Esophagus squamous epithelium (tissue), 5 donors: ENCODE results near the gene STRADA. TPM values are rescaled to one million over a fixed set of nuclear protein-coding genes. Genes with fewer than 3 reads are reported as not detected.
A peak's percentile ranks its signal among the peaks of the same experiment; 100 is the strongest.

Source experiments
- DNase-seq: peaks from one replicate; lab custom pipeline; 2025; lab: John Stamatoyannopoulos, UW
- H3K27ac ChIP-seq, 4 donors: fragments of 200-600 bp; sonication (generic); one replicate each; pipeline ENCODE4 v1.5.1; 2016 to 2019; ENCODE audit warnings: mild to moderate bottlenecking in 1 of 4
- H3K27me3 ChIP-seq, 4 donors: fragments of 200-600 bp; sonication (generic); 1 replicate in 3 of 4; 2 replicates in 1 of 4; pipeline versions ENCODE4 v1.5.1 to v1.6.0; 2017 to 2021; ENCODE audit warnings: antibody characterized with exemption in 1 of 4
- H3K36me3 ChIP-seq, 3 donors: fragments of 200-600 bp; sonication (generic); one replicate each; pipeline ENCODE4 v1.5.1; 2016 to 2019
- H3K4me1 ChIP-seq, 3 donors: fragments of 200-600 bp; sonication (generic); one replicate each; pipeline ENCODE4 v1.5.1; 2017 to 2019
- H3K4me3 ChIP-seq, 4 donors: fragments of 200-600 bp; sonication (generic); 1 replicate in 3 of 4; 2 replicates in 1 of 4; pipeline ENCODE4 v1.5.1; 2016 to 2019; ENCODE audit warnings: mild to moderate bottlenecking in 2 of 4, moderate library complexity in 1 of 4
- H3K9me3 ChIP-seq, 3 donors: fragments of 200-600 bp; sonication (generic); one replicate each; pipeline ENCODE4 v1.5.1; 2016 to 2019
- CTCF ChIP-seq, 6 experiments: fragments of 450-650 bp in 4 of 6; fragments of 200-600 bp in 2 of 6; sonication (generic) in 2 of 6; IDR thresholded peaks; one replicate each; pipeline ENCODE4 v1.5.1; 2016 to 2019; ENCODE audit warnings: antibody characterized with exemption in 6 of 6, mild to moderate bottlenecking in 4 of 6, moderate library complexity in 4 of 6
- POLR2A ChIP-seq, 4 donors: fragments of 450-650 bp; IDR thresholded peaks; one replicate each; pipeline ENCODE4 v1.6.1; 2017; ENCODE audit warnings: antibody characterized with exemption in 4 of 4, mild to moderate bottlenecking in 4 of 4, moderate library complexity in 3 of 4
- WGBS, 2 donors: methylation state at CpG; one replicate each; pipeline ENCODE4 v1.1.5; 2018; 5-methylcytosine and 5-hydroxymethylcytosine counted together
- intact Hi-C: fragments of 100-400 bp; cut with DNase I; formaldehyde crosslinking; loops from one replicate; pipeline ENCODE4 v1.15.0; 2022
- total RNA-seq, 4 donors: library from RNA; depleted of rRNA; stranded (reverse); fragments of >200 nt; gene quantifications; one replicate each; pipeline ENCODE4 v1.1.0, GENCODE V29; 2016
- donor health status: DM: yes; HTN: yes; CAD: no.

Gene STRADA
- total RNA-seq, 4 donors from 2014 or later, result 9.2 to 25.4 (median 18.6) TPM

DNA sequence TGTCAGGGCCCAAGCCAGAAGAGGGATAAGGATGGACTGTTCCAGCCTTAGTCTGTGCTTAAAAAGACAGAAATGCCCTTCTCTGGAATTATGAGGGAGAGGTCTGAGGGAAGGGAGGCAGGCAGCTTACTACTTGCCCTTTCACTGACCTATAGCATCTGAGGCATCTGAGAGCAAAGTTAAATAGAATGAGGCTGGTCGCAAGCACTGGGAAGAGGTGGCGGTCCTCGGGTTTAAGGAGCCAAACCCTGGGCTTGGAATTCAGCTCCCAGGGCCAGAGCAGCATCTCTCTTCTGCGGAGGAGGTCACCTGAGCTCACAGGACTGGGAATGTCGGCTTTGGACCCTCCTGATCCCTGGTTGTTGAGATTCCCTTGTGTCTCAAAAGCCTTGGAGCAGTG lies 38.6 kb downstream of the STRADA start:
- Histone ChIP-seq H3K4me1 (peaks cover 15 to 58% (median 34%) of the 10 kb centered on the region in 3 donors), H3K27me3 (peaks cover 0 to 19% (median 0%) of the 10 kb centered on the region in 4 donors), H3K9me3 (no peaks in the 10 kb centered on the region), H3K4me3 (no peak overlapping the region), H3K36me3 (peaks cover 6 to 50% (median 6%) of the 10 kb centered on the region in 3 donors), H3K27ac (peak overlapping the region in 1 of 4 donors; percentile 21)
- TF ChIP-seq POLR2A (IDR thresholded peaks at IDR 0.05) (no peak), CTCF (IDR thresholded peaks at IDR 0.05) (no peak)
- WGBS, 2 donors, result 81 to 90% methylated on average over 5 of the region's 5 CpGs
- DNase-seq, result no peak
- intact Hi-C loops, result no loop called here

DNA sequence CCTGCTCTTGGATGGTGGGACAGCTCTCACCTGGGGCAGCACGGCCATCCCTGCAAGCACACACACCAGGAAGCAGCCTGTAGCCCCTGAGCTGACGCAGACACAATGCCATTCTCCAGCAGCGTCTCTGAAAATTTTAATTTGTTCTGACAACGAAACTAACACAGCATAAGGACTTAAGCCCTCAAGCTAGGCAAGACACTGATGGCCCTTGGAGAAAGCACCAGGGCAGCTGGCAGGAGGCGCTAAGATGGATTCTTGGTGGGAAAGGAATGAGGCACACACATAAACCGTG lies 38.9 kb downstream of the STRADA start:
- intact Hi-C loops, result no loop called here
- Histone ChIP-seq H3K4me1 (peaks cover 18 to 61% (median 38%) of the 10 kb centered on the region in 3 donors), H3K36me3 (peaks cover 6 to 47% (median 6%) of the 10 kb centered on the region in 3 donors), H3K4me3 (no peak overlapping the region), H3K9me3 (no peaks in the 10 kb centered on the region), H3K27me3 (peaks cover 0 to 19% (median 0%) of the 10 kb centered on the region in 4 donors), H3K27ac (peak overlapping the region in 2 of 4 donors; percentile 2 to 21)
- no peak for DNase-seq
- TF ChIP-seq CTCF (IDR thresholded peaks at IDR 0.05) (no peak), POLR2A (IDR thresholded peaks at IDR 0.05) (no peak)
- WGBS, 2 donors, result 74 to 90% methylated on average over 4 to 5 of the region's 6 CpGs

GRCh38 chr17:63701868-63702720 lies 39.5 kb downstream of the STRADA start:
- peak overlapping the region in 3 of 4 donors; percentile 14 to 79 (median 45) for H3K4me3 ChIP-seq
- no peaks in the 10 kb centered on the region for H3K9me3 ChIP-seq
- intact Hi-C loops, result no loop called here
- 57 to 73% methylated on average over 11 to 13 of the region's 19 CpGs for WGBS, 2 donors
- H3K36me3 ChIP-seq, result peaks cover 6 to 44% (median 6%) of the 10 kb centered on the region in 3 donors
- H3K27ac ChIP-seq, result peak overlapping the region; percentile 2 to 91 (median 46)
- H3K27me3 ChIP-seq, result peaks cover 0 to 19% (median 0%) of the 10 kb centered on the region in 4 donors
- no peak for DNase-seq
- TF ChIP-seq CTCF (IDR thresholded peaks at IDR 0.05), result no peak
- no peak for TF ChIP-seq POLR2A (IDR thresholded peaks at IDR 0.05)
- peaks cover 23 to 66% (median 41%) of the 10 kb centered on the region in 3 donors for H3K4me1 ChIP-seq

- Histone ChIP-seq H3K27me3 (peaks cover 0 to 19% (median 0%) of the 10 kb centered on the region in 4 donors), H3K36me3 (peaks cover 6 to 38% (median 6%) of the 10 kb centered on the region in 3 donors), H3K4me1 (peaks cover 23 to 66% (median 41%) of the 10 kb centered on the region in 3 donors), H3K9me3 (no peaks in the 10 kb centered on the region), H3K4me3 (peak overlapping the region in 3 of 4 donors; percentile 45 to 79 (median 73)), H3K27ac (peak overlapping the region; percentile 51 to 91 (median 83))
- no peak for DNase-seq
- no peak for TF ChIP-seq CTCF (IDR thresholded peaks at IDR 0.05)
- no peak for TF ChIP-seq POLR2A (IDR thresholded peaks at IDR 0.05)
- intact Hi-C loops, result no loop called here
- WGBS, 2 donors, result 54 to 58% methylated on average over 5 of the region's 10 CpGs
Measured at GRCh38 chr17:63701456-63701820, 40.2 kb downstream of the STRADA start.
